Measurements from ENCODE around the gene PROM2. TPM values are rescaled to one million over a fixed set of nuclear protein-coding genes. Genes with fewer than 3 reads are reported as not detected.

The PROM2 gene
- total and polyA plus RNA-seq, 4 donors = 0.99 to 5.9 (median 2.1) TPM

DNA sequence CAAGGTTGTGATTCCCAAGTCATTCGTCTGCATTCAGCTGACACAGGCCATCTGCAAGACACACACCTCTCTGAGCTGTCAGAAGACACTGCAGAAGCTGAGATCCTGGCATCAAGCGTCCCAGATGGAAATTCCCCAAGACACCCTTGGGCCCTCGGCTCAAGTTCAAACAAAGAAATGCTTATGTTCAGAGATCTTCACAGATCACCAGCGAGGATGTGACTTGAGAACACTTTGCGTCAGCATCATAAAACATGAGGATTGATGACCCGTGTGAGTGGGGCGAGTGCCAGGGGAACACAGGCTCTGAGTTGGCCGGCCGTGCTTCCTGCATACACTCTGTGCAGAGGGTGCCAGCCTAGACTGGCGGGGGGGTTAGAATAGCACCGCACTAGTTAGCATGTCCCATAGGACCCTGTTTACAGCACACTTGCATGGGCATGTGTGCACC is 59.7 kb downstream of the PROM2 start:
- Histone ChIP-seq H3K27me3 (ENCODE audit: control insufficient read depth, insufficient read depth, low read length) (no peaks in the 10 kb centered on the region), H3K4me3 (ENCODE audit: low read depth, low read length) (no peak overlapping the region), H3K4me1 (ENCODE audit: control insufficient read depth, insufficient read depth, low read length) (peaks cover 32% of the 10 kb centered on the region), H3K9me3 (ENCODE audit: control insufficient read depth, insufficient read depth, low read length) (no peaks in the 10 kb centered on the region), H3K27ac (ENCODE audit: low read depth, low read length) (no peak overlapping the region), H3K36me3 (ENCODE audit: control insufficient read depth, insufficient read depth, low read length) (peaks cover 3% of the 10 kb centered on the region)
- DNase-seq (ENCODE audit: low read depth in 4 of 6, low spot score in 6 of 6) = peak in 1 of 6 donors; percentile 59
- 35% methylated on average over 9 of the region's 11 CpGs for WGBS (ENCODE audit: insufficient coverage)

- no peaks in the 10 kb centered on the region for H3K36me3 ChIP-seq (ENCODE audit: control insufficient read depth, insufficient read depth, low read length)
- no peaks in the 10 kb centered on the region for H3K27me3 ChIP-seq (ENCODE audit: control insufficient read depth, insufficient read depth, low read length)
- no peak overlapping the region for H3K27ac ChIP-seq (ENCODE audit: low read depth, low read length)
- H3K9me3 ChIP-seq (ENCODE audit: control insufficient read depth, insufficient read depth, low read length) = no peaks in the 10 kb centered on the region
- peaks cover 28% of the 10 kb centered on the region for H3K4me1 ChIP-seq (ENCODE audit: control insufficient read depth, insufficient read depth, low read length)
- no peak for DNase-seq (ENCODE audit: low read depth in 4 of 6, low spot score in 6 of 6)
- no peak overlapping the region for H3K4me3 ChIP-seq (ENCODE audit: low read depth, low read length)
- WGBS (ENCODE audit: insufficient coverage) = 100% methylated on average over 1 of the region's 1 CpG
Measured at GRCh38 chr2:95334916-95335641, 60.8 kb downstream of the PROM2 start.

DNA sequence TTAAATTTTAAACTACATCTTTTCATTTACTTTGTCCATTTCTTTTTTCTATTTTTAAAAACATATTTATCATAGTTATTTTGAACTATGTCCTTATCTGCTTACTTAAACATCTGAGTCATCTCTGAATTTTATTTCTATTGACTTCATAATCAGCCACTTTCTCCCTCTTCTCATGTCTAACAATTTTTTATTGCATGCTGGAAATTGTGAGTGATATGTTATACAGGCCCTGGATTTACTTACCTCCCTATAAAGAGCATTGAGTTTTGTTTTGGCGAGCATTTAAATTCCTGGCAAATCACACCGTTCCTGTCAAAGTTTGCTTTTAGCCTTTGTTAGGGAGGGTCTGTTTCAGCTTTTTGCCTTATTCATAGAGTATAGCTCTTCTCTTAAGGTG is 62.2 kb downstream of the PROM2 start:
- Histone ChIP-seq H3K9me3 (ENCODE audit: control insufficient read depth, insufficient read depth, low read length) (no peaks in the 10 kb centered on the region), H3K27me3 (ENCODE audit: control insufficient read depth, insufficient read depth, low read length) (no peaks in the 10 kb centered on the region), H3K27ac (ENCODE audit: low read depth, low read length) (no peak overlapping the region), H3K4me1 (ENCODE audit: control insufficient read depth, insufficient read depth, low read length) (peaks cover 14% of the 10 kb centered on the region), H3K4me3 (ENCODE audit: low read depth, low read length) (no peak overlapping the region), H3K36me3 (ENCODE audit: control insufficient read depth, insufficient read depth, low read length) (no peaks in the 10 kb centered on the region)
- no peak for DNase-seq (ENCODE audit: low read depth in 4 of 6, low spot score in 6 of 6)
- WGBS (ENCODE audit: insufficient coverage) = no CpG with 5 or more reads among the region's 2 CpGs

- DNase-seq (ENCODE audit: low read depth in 4 of 6, low spot score in 6 of 6) = no peak
- Histone ChIP-seq H3K36me3 (ENCODE audit: control insufficient read depth, insufficient read depth, low read length) (no peaks in the 10 kb centered on the region), H3K27me3 (ENCODE audit: control insufficient read depth, insufficient read depth, low read length) (no peaks in the 10 kb centered on the region), H3K4me1 (ENCODE audit: control insufficient read depth, insufficient read depth, low read length) (peaks cover 11% of the 10 kb centered on the region), H3K27ac (ENCODE audit: low read depth, low read length) (no peak overlapping the region), H3K9me3 (ENCODE audit: control insufficient read depth, insufficient read depth, low read length) (no peaks in the 10 kb centered on the region), H3K4me3 (ENCODE audit: low read depth, low read length) (no peak overlapping the region)
- 77% methylated on average over 7 of the region's 7 CpGs for WGBS (ENCODE audit: insufficient coverage)
Measured at GRCh38 chr2:95337829-95338228, 63.6 kb downstream of the PROM2 start.

Other genes starting within 250 kb of the PROM2 start
- 10 to 100 TPM; 19.5 to 23.0 TPM for gene MAL, start 248.7 kb upstream of the PROM2 start, total RNA-seq
- gene MAL, start 248.7 kb upstream of the PROM2 start, polyA plus RNA-seq (ENCODE audit: insufficient read length in 2 of 2) = 10 to 100 TPM in 1 of 2 donors, 1 to 10 TPM in 1; 8.2 to 17.6 TPM
- gene MRPS5, start 152.6 kb upstream of the PROM2 start, total RNA-seq = 10 to 100 TPM; 53.0 to 60.7 TPM
- 10 to 100 TPM; 65.1 to 86.6 TPM for gene MRPS5, start 152.6 kb upstream of the PROM2 start, polyA plus RNA-seq (ENCODE audit: insufficient read length in 2 of 2)
- gene ZNF514, start 114.6 kb upstream of the PROM2 start, total RNA-seq = 10 to 100 TPM; 23.4 to 31.3 TPM
- 10 to 100 TPM; 25.2 to 26.0 TPM for gene ZNF514, start 114.6 kb upstream of the PROM2 start, polyA plus RNA-seq (ENCODE audit: insufficient read length in 2 of 2)
- 10 to 100 TPM in 1 of 2 donors, 1 to 10 TPM in 1; 6.7 to 11.8 TPM for gene ZNF2, start 108.6 kb upstream of the PROM2 start, total RNA-seq
- 1 to 10 TPM; 6.0 to 7.5 TPM for gene ZNF2, start 108.6 kb upstream of the PROM2 start, polyA plus RNA-seq (ENCODE audit: insufficient read length in 2 of 2)
- gene ZNF892, start 66.9 kb upstream of the PROM2 start, total RNA-seq = 10 to 100 TPM; 13.2 to 16.2 TPM
- gene ZNF892, start 66.9 kb upstream of the PROM2 start, polyA plus RNA-seq (ENCODE audit: insufficient read length in 2 of 2) = 1 to 10 TPM; 4.5 to 5.4 TPM
- gene KCNIP3, start 22.9 kb downstream of the PROM2 start, total RNA-seq = 10 to 100 TPM; 10.6 to 11.2 TPM
- 10 to 100 TPM; 23.0 to 25.4 TPM for gene KCNIP3, start 22.9 kb downstream of the PROM2 start, polyA plus RNA-seq (ENCODE audit: insufficient read length in 2 of 2)
- gene FAHD2A, start 128.3 kb downstream of the PROM2 start, total RNA-seq = 10 to 100 TPM; 13.3 to 39.2 TPM
- 10 to 100 TPM; 30.9 to 39.7 TPM for gene FAHD2A, start 128.3 kb downstream of the PROM2 start, polyA plus RNA-seq (ENCODE audit: insufficient read length in 2 of 2)
- gene TRIM43B, start 210.3 kb downstream of the PROM2 start, total RNA-seq = not detected
- gene TRIM43B, start 210.3 kb downstream of the PROM2 start, polyA plus RNA-seq (ENCODE audit: insufficient read length in 2 of 2) = not detected

Measured in spinal cord (tissue), 10 donors.